ENCODE measurements around the gene MTMR2.

DNA sequence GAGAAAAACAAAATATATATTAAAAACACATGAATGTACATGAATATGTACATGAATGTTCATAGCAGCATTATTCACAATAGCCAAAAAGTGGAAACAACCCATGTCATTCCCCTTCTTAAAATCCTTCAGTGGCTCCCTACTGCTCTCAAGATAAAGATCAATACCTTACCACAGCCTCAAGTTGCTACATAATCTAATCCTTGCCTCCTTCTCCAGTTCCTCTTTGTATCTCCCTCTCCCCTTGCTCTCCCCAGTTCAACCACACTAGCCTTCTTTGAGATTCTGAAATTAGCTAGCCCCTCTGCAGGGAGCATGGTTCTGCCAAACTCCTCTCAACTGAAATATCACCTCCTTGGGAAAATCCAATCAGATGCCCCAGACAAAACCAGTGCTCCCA, 28.1 kb downstream of the MTMR2 start:
- TF ChIP-seq GLIS3 (CRISPR knock-in tag; IDR thresholded peaks at IDR 0.05) (no peak), TOX (CRISPR knock-in tag; IDR thresholded peaks at IDR 0.05; ENCODE audit: borderline replicate concordance) (no peak), PPARA (CRISPR knock-in tag; IDR thresholded peaks at IDR 0.05; ENCODE audit: borderline replicate concordance) (no peak)
- TF ChIP-seq, protein P1, sequence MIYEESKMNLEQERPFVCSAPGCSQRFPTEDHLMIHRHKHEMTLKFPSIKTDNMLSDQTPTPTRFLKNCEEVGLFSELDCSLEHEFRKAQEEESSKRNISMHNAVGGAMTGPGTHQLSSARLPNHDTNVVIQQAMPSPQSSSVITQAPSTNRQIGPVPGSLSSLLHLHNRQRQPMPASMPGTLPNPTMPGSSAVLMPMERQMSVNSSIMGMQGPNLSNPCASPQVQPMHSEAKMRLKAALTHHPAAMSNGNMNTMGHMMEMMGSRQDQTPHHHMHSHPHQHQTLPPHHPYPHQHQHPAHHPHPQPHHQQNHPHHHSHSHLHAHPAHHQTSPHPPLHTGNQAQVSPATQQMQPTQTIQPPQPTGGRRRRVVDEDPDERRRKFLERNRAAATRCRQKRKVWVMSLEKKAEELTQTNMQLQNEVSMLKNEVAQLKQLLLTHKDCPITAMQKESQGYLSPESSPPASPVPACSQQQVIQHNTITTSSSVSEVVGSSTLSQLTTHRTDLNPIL (CRISPR knock-in tag; IDR thresholded peaks at IDR 0.05; ENCODE audit: low read depth), result no peak
